ENCODE data around the gene DUSP16.
"Not testable (repeated sequence)": the region's sequence is repeated elsewhere in the genome, so short reads cannot be mapped to it uniquely, and the experiment has no call there.

DUSP16 gene

DNA sequence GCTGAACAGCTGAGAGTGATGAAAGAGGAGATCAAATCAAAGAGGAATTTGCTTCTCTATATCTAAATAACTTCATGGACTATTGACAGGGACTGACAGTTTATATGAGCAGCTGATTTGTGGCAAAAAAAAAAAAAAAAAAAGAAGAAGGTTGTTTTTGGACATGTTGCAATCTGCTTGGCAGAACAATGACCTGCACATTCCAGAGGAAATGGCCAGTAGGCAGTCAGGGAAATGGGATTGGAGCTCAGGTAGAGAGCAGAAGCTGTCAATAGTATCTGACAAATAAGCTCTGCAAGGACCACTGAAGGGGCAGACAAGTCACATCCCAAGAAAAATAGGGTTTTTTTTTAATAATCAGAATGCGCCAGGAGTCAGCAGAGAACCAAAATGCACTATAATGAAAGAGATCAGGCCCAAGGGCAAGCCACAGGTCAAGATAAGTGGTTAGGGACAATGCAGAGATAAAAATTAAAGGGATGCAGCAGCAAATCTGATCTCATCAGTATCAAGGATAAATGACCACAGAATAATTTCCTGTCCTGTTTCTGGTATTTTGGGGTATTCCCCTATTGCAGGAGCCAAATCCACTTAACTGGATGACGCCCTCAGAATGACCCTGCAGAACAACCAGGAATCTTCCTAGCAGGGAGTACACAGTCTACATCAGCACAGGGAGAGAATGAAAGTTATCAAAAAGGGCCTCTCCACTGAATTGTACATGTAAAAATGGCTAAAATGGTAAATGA is 22.6 kb upstream of the DUSP16 start:
- DNase-seq (ENCODE audit: low read depth in 1 of 2, low spot score in 1 of 2): no peak
- Histone ChIP-seq H3K4me3 (replicated peaks; ENCODE audit: insufficient read depth, low read length) (no peak overlapping the region), H3K27me3 (ENCODE audit: insufficient read depth, poor library complexity, severe bottlenecking) (no peaks in the 10 kb centered on the region), H3K27ac (replicated peaks) (no peak overlapping the region)
- TF ChIP-seq GABPA (IDR thresholded peaks at IDR 0.05; ENCODE audit: low read depth) (no peak), POLR2AphosphoS5 (IDR thresholded peaks at IDR 0.05; ENCODE audit: low read depth) (no peak), SPI1 (IDR thresholded peaks at IDR 0.05; ENCODE audit: borderline replicate concordance, low read depth) (no peak)
- TF ChIP-seq, protein P1, sequence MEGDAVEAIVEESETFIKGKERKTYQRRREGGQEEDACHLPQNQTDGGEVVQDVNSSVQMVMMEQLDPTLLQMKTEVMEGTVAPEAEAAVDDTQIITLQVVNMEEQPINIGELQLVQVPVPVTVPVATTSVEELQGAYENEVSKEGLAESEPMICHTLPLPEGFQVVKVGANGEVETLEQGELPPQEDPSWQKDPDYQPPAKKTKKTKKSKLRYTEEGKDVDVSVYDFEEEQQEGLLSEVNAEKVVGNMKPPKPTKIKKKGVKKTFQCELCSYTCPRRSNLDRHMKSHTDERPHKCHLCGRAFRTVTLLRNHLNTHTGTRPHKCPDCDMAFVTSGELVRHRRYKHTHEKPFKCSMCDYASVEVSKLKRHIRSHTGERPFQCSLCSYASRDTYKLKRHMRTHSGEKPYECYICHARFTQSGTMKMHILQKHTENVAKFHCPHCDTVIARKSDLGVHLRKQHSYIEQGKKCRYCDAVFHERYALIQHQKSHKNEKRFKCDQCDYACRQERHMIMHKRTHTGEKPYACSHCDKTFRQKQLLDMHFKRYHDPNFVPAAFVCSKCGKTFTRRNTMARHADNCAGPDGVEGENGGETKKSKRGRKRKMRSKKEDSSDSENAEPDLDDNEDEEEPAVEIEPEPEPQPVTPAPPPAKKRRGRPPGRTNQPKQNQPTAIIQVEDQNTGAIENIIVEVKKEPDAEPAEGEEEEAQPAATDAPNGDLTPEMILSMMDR (IDR thresholded peaks at IDR 0.05; ENCODE audit: insufficient read depth, low read length): no peak
- TF ChIP-seq, protein P2, sequence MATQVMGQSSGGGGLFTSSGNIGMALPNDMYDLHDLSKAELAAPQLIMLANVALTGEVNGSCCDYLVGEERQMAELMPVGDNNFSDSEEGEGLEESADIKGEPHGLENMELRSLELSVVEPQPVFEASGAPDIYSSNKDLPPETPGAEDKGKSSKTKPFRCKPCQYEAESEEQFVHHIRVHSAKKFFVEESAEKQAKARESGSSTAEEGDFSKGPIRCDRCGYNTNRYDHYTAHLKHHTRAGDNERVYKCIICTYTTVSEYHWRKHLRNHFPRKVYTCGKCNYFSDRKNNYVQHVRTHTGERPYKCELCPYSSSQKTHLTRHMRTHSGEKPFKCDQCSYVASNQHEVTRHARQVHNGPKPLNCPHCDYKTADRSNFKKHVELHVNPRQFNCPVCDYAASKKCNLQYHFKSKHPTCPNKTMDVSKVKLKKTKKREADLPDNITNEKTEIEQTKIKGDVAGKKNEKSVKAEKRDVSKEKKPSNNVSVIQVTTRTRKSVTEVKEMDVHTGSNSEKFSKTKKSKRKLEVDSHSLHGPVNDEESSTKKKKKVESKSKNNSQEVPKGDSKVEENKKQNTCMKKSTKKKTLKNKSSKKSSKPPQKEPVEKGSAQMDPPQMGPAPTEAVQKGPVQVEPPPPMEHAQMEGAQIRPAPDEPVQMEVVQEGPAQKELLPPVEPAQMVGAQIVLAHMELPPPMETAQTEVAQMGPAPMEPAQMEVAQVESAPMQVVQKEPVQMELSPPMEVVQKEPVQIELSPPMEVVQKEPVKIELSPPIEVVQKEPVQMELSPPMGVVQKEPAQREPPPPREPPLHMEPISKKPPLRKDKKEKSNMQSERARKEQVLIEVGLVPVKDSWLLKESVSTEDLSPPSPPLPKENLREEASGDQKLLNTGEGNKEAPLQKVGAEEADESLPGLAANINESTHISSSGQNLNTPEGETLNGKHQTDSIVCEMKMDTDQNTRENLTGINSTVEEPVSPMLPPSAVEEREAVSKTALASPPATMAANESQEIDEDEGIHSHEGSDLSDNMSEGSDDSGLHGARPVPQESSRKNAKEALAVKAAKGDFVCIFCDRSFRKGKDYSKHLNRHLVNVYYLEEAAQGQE (IDR thresholded peaks at IDR 0.05; ENCODE audit: insufficient replicate concordance, low read depth): no peak

DNA sequence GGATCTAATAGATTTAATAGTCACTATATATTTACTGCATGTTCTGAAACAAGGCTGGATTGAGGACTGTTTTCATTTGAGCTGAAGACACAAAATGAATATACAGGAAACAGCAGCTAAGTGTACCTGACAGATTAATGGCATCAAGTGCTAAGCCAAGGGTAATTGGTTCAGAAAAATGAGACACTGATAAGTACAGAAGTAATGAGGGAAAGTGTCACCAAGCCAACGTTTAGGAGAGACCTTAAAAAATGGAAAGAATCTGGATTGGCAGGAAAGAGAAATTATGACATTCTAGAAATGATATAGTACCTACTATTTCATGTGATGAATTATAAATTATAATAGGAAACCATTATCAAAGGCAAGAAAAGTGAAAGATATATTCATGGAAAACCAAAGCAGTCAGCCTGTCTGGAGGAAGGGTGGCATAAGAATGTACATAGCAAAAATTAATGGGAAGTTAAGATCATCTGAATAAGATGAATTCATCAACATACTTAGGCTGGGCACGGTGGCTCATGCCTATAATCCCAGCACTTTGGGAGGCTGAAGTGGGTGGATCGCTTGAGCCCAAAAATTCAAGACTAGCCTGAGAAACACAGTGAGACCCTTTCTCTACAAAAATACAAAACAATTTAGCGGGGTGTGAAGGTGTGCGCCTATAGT is 21.0 kb upstream of the DUSP16 start:
- H3K27ac ChIP-seq (replicated peaks): peak overlapping the region; percentile 10; the same call in 1 of the 2 replicates
- no peak for DNase-seq (ENCODE audit: low read depth in 1 of 2, low spot score in 1 of 2)
- H3K4me3 ChIP-seq (replicated peaks; ENCODE audit: insufficient read depth, low read length): no peak overlapping the region
- no peaks in the 10 kb centered on the region for H3K27me3 ChIP-seq (ENCODE audit: insufficient read depth, poor library complexity, severe bottlenecking)
- TF ChIP-seq SPI1 (IDR thresholded peaks at IDR 0.05; ENCODE audit: borderline replicate concordance, low read depth): no peak
- no peak for TF ChIP-seq POLR2AphosphoS5 (IDR thresholded peaks at IDR 0.05; ENCODE audit: low read depth)
- no peak for TF ChIP-seq GABPA (IDR thresholded peaks at IDR 0.05; ENCODE audit: low read depth)

DNA sequence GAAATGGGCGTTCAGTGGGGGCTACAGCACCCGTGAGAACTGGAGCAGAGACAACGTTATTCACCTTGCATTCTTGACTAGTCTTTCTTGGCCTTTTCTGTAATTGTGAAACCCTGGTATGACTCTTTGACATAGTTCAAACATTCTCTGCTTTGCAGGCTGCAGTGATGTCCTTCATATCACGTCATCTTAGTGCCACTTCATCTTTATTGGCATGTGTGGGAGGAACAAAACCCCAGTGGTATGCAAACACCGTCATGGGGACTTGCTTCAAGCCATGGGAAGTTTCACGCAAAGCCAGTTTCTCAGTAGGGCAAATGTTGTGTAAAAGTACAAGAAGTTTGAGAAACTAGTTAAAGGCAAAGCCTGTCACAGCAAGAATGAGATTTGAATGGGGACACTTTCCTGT is 20.2 kb upstream of the DUSP16 start:
- H3K27me3 ChIP-seq (ENCODE audit: insufficient read depth, poor library complexity, severe bottlenecking): no peaks in the 10 kb centered on the region
- peak overlapping the region; percentile 41 for H3K27ac ChIP-seq (replicated peaks)
- TF ChIP-seq POLR2AphosphoS5 (IDR thresholded peaks at IDR 0.05; ENCODE audit: low read depth): no peak
- TF ChIP-seq, protein P2 (IDR thresholded peaks at IDR 0.05; ENCODE audit: insufficient replicate concordance, low read depth): no peak
- TF ChIP-seq SPI1 (IDR thresholded peaks at IDR 0.05; ENCODE audit: borderline replicate concordance, low read depth): no peak
- TF ChIP-seq, protein P1 (IDR thresholded peaks at IDR 0.05; ENCODE audit: insufficient read depth, low read length): no peak
- no peak for TF ChIP-seq GABPA (IDR thresholded peaks at IDR 0.05; ENCODE audit: low read depth)
- DNase-seq (ENCODE audit: low read depth in 1 of 2, low spot score in 1 of 2): peak in 1 of 2 experiments; percentile 73
- H3K4me3 ChIP-seq (replicated peaks; ENCODE audit: insufficient read depth, low read length): no peak overlapping the region

DNA sequence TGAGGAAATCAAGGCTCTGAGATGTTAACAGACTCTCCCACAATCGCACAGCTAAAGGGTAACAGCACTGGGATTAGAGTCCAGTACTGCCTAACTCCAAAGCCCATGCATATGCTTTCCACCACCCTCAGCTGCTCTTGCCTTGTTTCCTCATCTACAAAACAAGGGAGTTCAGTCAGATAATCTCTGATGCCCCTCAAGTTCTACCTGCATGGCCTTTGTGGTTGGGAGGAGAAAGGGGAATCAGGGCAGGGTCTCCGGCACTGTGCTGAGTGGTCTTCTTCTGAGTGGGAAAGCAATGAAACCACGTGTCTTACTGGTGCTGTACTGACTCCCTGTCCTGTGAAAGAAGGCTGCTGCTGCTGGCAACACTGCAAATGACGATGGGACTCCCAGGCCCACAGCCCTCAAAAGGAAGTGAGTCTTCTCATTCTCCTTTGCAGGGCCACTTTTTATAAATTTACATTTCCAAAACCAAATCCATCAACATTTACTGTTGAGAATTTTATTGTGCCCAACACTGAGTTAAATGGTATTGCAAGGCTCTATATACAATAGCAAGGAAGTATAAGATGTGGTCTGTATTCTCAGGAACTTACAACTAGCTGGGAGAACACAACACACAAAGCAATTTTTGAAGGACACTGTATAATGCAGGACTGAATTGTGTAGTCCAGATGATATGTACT is 19.7 kb upstream of the DUSP16 start:
- DNase-seq (ENCODE audit: low read depth in 1 of 2, low spot score in 1 of 2): peak in 1 of 2 experiments; percentile 42
- no peaks in the 10 kb centered on the region for H3K27me3 ChIP-seq (ENCODE audit: insufficient read depth, poor library complexity, severe bottlenecking)
- no peak overlapping the region for H3K4me3 ChIP-seq (replicated peaks; ENCODE audit: insufficient read depth, low read length)
- TF ChIP-seq POLR2AphosphoS5 (IDR thresholded peaks at IDR 0.05; ENCODE audit: low read depth) (no peak), SPI1 (IDR thresholded peaks at IDR 0.05; ENCODE audit: borderline replicate concordance, low read depth) (no peak)
- H3K27ac ChIP-seq (replicated peaks): peak overlapping the region; percentile 41

DNA sequence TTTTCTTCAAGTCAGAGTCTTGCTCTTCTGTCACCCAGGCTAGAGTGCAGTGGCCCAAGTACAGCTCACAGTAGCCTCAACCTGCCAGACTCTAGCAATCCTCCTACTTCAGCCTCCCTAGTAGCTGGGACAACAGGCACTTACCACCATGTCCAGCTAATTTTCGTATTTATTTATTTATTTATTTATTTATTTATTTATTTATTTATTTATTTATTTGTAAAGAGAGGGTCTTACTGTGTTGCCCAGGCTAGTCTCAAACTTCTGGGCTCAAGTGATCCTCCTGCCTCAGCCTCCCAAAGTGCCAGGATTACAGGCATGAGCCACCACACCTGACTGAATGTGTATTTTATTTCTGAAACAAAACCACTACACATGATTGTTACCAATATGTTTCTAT is 18.1 kb upstream of the DUSP16 start:
- DNase-seq (ENCODE audit: low read depth in 1 of 2, low spot score in 1 of 2); H3K27me3 ChIP-seq (ENCODE audit: insufficient read depth, poor library complexity, severe bottlenecking); H3K27ac ChIP-seq (replicated peaks): not testable (repeated sequence)

More for the DNA sequence above, 18.1 kb upstream of the DUSP16 start:
- not testable (repeated sequence) for H3K4me3 ChIP-seq (replicated peaks; ENCODE audit: insufficient read depth, low read length)
